ENCODE results near the gene RXRG. TPM values are rescaled to one million over a fixed set of nuclear protein-coding genes. Genes with fewer than 3 reads are reported as not detected.

Gene RXRG
- total RNA-seq, 1 experiment from 2014 or later = not detected

DNA sequence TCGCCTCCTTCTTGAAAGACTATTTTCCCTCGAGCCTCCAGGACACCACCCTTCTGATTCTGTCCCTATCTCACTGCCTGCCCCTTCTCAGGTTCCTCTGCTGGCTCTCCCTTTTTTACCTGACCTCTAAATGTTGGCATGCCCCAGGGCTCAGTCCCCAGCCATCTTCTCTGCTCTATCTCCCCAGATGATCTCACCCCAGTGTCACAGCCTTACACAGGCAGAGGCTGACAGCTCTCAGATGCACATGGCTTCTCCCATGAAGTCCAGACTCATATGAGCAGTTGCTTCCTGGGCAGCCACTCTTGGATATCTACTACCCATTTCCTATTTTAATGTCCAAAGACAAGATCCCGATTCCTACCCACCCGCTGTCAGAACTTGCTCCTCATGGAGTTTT, 37.5 kb downstream of the RXRG start:
- TF ChIP-seq EZH2 (IDR thresholded peaks at IDR 0.05; ENCODE audit: borderline replicate concordance, low read depth, low read length, poor library complexity, severe bottlenecking) = no peak
- TF ChIP-seq, protein P1, sequence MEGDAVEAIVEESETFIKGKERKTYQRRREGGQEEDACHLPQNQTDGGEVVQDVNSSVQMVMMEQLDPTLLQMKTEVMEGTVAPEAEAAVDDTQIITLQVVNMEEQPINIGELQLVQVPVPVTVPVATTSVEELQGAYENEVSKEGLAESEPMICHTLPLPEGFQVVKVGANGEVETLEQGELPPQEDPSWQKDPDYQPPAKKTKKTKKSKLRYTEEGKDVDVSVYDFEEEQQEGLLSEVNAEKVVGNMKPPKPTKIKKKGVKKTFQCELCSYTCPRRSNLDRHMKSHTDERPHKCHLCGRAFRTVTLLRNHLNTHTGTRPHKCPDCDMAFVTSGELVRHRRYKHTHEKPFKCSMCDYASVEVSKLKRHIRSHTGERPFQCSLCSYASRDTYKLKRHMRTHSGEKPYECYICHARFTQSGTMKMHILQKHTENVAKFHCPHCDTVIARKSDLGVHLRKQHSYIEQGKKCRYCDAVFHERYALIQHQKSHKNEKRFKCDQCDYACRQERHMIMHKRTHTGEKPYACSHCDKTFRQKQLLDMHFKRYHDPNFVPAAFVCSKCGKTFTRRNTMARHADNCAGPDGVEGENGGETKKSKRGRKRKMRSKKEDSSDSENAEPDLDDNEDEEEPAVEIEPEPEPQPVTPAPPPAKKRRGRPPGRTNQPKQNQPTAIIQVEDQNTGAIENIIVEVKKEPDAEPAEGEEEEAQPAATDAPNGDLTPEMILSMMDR (conservative IDR thresholded peaks at IDR 0.05; ENCODE audit: low read depth, low read length) = no peak
- CTCF ChIA-PET = no interaction called here
- Histone ChIP-seq H3K27ac (ENCODE audit: low read depth, low read length, poor library complexity, severe bottlenecking) (no peak overlapping the region), H3K27me3 (replicated peaks; ENCODE audit: insufficient read depth, low read depth, low read length, poor library complexity) (peaks cover 14% of the 10 kb centered on the region), H3K4me1 (ENCODE audit: insufficient read depth, low read length, poor library complexity, severe bottlenecking) (no peaks in the 10 kb centered on the region), H3K36me3 (ENCODE audit: insufficient read depth, low read length, poor library complexity, severe bottlenecking) (no peaks in the 10 kb centered on the region), H3K9me3 (ENCODE audit: low read depth, low read length, poor library complexity, severe bottlenecking) (no peaks in the 10 kb centered on the region), H3K4me3 (ENCODE audit: low read depth, low read length, poor library complexity, severe bottlenecking) (no peak overlapping the region)
- no TSS peak for BruUV-seq (replicated peaks)
- POLR2A ChIA-PET (ENCODE audit: low non-redundant PET) = no interaction called here
- no peak for DNase-seq (ENCODE audit: low spot score)
- intact Hi-C loops (cut with micrococcal nuclease; ENCODE audit: unreplicated experiment) = no loop called here

- TF ChIP-seq, protein P1 (conservative IDR thresholded peaks at IDR 0.05; ENCODE audit: low read depth, low read length) = peak; percentile 66
- TF ChIP-seq EZH2 (IDR thresholded peaks at IDR 0.05; ENCODE audit: borderline replicate concordance, low read depth, low read length, poor library complexity, severe bottlenecking) = no peak
- BruUV-seq (replicated peaks) = no TSS peak
- intact Hi-C loops (cut with micrococcal nuclease; ENCODE audit: unreplicated experiment) = loop anchor here (2.0 kb wide), 1 partner anchor 189 kb away; no protein-coding TSS in a partner anchor
- no peak overlapping the region for H3K4me3 ChIP-seq (ENCODE audit: low read depth, low read length, poor library complexity, severe bottlenecking)
- DNase-seq (ENCODE audit: low spot score) = no peak
- H3K4me1 ChIP-seq (ENCODE audit: insufficient read depth, low read length, poor library complexity, severe bottlenecking) = no peaks in the 10 kb centered on the region
- H3K27ac ChIP-seq (ENCODE audit: low read depth, low read length, poor library complexity, severe bottlenecking) = no peak overlapping the region
- H3K9me3 ChIP-seq (ENCODE audit: low read depth, low read length, poor library complexity, severe bottlenecking) = no peaks in the 10 kb centered on the region
- CTCF ChIA-PET = no interaction called here
- H3K36me3 ChIP-seq (ENCODE audit: insufficient read depth, low read length, poor library complexity, severe bottlenecking) = no peaks in the 10 kb centered on the region
- no peaks in the 10 kb centered on the region for H3K27me3 ChIP-seq (replicated peaks; ENCODE audit: insufficient read depth, low read depth, low read length, poor library complexity)
- POLR2A ChIA-PET (ENCODE audit: low non-redundant PET) = no interaction called here
Measured at GRCh38 chr1:165403835-165404482, 41.0 kb downstream of the RXRG start.

DNA sequence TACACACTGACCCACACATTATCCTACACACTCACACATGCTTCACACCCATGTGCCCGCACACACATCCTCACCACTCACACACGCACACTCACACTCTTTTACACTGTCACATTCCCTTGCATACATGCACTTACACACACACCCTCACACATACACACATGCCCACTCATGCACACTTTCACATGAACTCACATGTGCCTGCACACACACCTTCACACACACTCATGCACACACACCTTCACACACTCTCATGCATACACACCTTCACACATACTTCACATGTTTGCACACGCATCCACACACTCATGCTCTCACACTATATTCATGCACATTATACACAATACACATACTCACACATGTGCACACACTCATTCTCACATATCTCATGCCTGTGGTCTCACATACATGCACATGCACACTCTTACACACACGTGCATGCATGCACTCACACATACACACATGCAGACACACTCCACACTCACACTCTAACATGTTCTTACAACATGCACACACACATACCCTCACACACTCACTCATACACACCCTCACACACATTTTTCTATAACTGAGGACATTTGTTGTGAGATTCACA, 42.3 kb downstream of the RXRG start:
- H3K36me3 ChIP-seq (ENCODE audit: insufficient read depth, low read length, poor library complexity, severe bottlenecking) = no peaks in the 10 kb centered on the region
- H3K9me3 ChIP-seq (ENCODE audit: low read depth, low read length, poor library complexity, severe bottlenecking) = no peaks in the 10 kb centered on the region
- no TSS peak for BruUV-seq (replicated peaks)
- no peak overlapping the region for H3K4me3 ChIP-seq (ENCODE audit: low read depth, low read length, poor library complexity, severe bottlenecking)
- ChIA-PET CTCF (interaction anchor here (1.0 kb wide), 2 partner anchors 185 to 188 kb away, joined by 3 to 5 read pairs; no protein-coding TSS in a partner anchor), POLR2A (ENCODE audit: low non-redundant PET) (no interaction called here)
- no peaks in the 10 kb centered on the region for H3K27me3 ChIP-seq (replicated peaks; ENCODE audit: insufficient read depth, low read depth, low read length, poor library complexity)
- intact Hi-C loops (cut with micrococcal nuclease; ENCODE audit: unreplicated experiment) = no loop called here
- no peak for DNase-seq (ENCODE audit: low spot score)
- H3K4me1 ChIP-seq (ENCODE audit: insufficient read depth, low read length, poor library complexity, severe bottlenecking) = no peaks in the 10 kb centered on the region
- H3K27ac ChIP-seq (ENCODE audit: low read depth, low read length, poor library complexity, severe bottlenecking) = no peak overlapping the region
- no peak for TF ChIP-seq EZH2 (IDR thresholded peaks at IDR 0.05; ENCODE audit: borderline replicate concordance, low read depth, low read length, poor library complexity, severe bottlenecking)
- TF ChIP-seq, protein P1 (conservative IDR thresholded peaks at IDR 0.05; ENCODE audit: low read depth, low read length) = no peak

Data from A673 (cell line).